ENCODE data around the gene IL4.

The IL4 gene

DNA sequence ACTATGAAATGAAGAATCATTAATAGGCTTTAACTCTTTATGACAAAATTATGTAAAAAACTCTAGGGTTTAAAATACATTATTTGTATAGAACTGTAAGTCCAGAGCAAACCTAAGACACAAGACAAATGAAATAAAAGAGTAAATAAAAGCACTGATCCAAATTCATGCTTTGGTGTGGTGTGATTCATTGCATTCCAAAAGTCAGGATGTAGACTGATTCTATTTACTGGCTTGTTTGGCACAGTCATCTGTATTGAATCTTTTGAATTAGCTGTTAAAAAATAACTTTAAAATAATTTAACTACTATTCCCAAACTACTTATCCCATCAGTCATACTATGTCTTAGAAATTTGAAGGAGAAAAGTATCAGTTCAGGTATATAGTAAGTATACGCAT, 31.1 kb downstream of the IL4 start:
- DNase-seq: no peak

DNA sequence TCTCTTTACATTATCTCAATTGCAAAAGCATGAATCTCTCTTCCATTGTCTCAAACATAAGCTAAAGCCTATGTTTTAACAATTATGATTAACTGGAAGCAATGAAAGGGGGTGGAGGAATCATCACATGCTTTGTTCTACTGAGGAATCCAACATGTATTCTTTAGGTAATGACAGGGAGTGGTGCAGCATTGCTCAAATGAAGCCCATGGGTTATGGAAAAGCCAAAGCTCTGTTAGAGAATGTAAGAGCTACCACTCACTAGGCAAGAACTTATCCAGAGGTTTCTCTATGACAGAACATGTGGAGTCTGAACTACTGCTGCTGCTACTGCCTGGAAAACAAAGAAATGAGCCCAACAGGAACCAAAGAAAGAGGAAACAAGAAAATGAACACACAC, 34.9 kb downstream of the IL4 start:
- DNase-seq: no peak

DNA sequence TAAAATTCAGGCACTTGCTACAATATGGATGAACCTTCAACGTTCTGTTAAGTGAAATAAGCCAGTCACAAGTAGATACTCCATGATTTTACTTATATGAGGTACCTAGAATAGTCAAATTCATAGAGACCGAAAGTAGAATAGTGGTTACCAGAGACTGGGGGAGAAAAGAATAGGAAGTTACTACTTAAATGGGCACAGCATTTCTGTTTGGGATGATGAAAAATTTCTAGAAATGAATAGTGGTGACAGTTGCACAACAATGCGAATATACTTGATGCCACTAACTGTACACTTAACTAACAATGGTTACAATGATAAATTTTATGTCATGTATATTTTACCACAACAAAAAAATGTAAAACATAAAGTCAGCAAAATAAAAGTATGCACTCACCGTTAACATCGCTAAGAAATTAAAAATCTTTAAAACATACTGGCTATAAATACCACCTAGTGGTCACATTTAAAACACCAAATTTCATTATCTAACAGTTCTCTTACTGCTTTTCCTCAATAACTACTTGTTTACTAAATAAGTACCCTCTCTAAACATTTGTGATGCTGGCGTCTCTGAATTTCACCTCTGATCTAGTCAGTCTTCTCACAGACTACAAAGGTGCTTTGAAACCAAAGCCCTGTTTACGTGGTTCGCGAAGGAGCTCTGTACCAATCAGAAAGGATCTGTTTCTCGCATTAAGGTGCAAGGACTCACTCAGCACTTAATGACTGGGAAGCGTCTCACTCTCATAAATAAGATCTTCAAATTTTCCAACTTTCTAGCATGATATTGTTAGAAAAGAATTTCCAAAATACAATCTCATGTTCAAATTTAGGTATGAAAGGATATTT, 40.9 kb downstream of the IL4 start:
- no peak for DNase-seq

DNA sequence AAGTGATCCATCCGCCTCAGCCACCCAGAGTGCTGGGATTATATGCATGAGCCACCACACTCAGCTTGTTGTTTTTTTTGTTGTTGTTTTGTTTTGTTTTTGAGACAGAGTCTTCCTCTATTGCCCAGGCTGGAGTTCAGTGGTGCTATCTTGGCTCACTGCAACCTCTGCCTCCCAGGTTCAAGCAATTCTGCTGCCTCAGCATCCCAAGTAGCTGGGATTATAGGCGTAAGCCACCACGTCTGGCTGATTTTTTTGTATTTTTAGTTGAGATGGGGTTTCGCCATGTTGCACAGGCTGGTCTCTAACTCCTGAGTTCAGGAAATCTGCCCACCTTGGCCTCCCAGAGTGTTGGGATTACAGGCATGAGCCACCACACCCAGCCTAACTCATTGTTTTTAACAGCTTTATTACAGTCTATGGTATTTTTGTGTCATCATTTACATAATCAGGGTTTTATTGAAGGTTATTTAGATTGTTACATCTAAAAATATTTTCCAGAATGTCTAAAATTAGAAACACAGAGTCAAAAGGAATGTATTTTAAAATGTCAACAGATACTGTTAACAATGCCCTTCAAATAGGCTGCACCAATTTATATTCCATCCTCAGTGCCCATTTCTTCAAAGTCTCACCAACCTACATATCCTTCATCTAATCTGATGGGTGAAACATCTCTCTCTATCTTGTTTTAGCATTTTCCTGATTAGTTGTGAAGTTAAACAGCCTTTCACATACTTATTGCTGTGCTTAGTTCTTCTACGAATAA, 44.9 kb downstream of the IL4 start:
- no peak for DNase-seq

- no peak for DNase-seq
Observed at GRCh38 chr5:132725745-132726144, 52.0 kb downstream of the IL4 start.

DNA sequence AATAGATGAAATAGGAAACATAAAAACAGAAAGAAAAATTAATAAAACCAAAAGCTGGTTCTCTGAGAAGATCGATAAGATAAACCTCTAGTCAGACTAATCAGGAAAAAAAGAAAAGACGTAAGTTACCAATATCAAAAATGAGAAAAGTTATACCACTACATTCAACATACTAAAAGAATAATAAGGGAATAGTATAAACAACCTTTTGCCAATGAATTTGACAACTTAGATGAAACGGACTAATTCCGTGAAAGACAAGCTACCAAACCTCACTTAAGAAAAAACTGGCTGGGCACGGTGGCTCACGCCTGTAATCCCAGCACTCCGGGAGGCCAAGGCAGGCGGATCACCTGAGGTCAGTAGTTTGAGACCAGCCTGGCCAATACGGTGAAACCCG, 56.1 kb downstream of the IL4 start:
- DNase-seq: no peak

Measured in activated CD4-positive, alpha-beta T cell treated with anti-CD3 and anti-CD28 coated beads, Interleukin-2, amount 50 U/mL, for 4 hours (primary cell).